Keratinocyte (primary cell): ENCODE measurements around the gene GNLY. TPM values are rescaled to one million over a fixed set of nuclear protein-coding genes. Genes with fewer than 3 reads are reported as not detected.
A peak's percentile ranks its signal among the peaks of the same experiment; 100 is the strongest.

Source experiments
- DNase-seq: peaks from one replicate; pipeline ENCODE4 v3.0.0-alpha.2; 2011; ENCODE audit warnings: low read depth, missing footprints, low spot score
- FAIRE-seq: peaks from 2 replicates; lab custom pipeline; 2011; peaks lifted over from hg19 to GRCh38; lab: Jason Lieb, UNC
- H2AFZ ChIP-seq: 2 replicates; pipeline ENCODE4 v1.6.0; 2012; ENCODE audit warnings: low read length, control low read depth, inconsistent platforms; ENCODE audit not compliant: control insufficient read depth
- H3K27ac ChIP-seq: 2 replicates; pipeline ENCODE4 v1.5.1; 2011; ENCODE audit warnings: low read length; ENCODE audit not compliant: control insufficient read depth, insufficient read depth
- H3K27me3 ChIP-seq: 3 replicates; pipeline ENCODE4 v1.6.0; 2011; ENCODE audit warnings: low read length; ENCODE audit not compliant: control insufficient read depth, insufficient read depth; ENCODE audit errors: extremely low read depth
- H3K36me3 ChIP-seq, 2 experiments: 2 replicates in 1 of 2; 3 replicates in 1 of 2; pipeline ENCODE4 v1.5.1; 2011; ENCODE audit warnings: low read length in 2 of 2, mild to moderate bottlenecking in 1 of 2; ENCODE audit not compliant: control insufficient read depth in 2 of 2, insufficient read depth in 2 of 2; ENCODE audit errors: extremely low read depth in 1 of 2
- H3K4me1 ChIP-seq: 3 replicates; pipeline ENCODE4 v1.5.1; 2011; ENCODE audit warnings: low read length; ENCODE audit not compliant: control insufficient read depth, insufficient read depth; ENCODE audit errors: extremely low read depth
- H3K4me2 ChIP-seq: 3 replicates; pipeline ENCODE4 v1.6.0; 2011; ENCODE audit warnings: low read depth, low read length; ENCODE audit not compliant: control insufficient read depth, insufficient read depth; ENCODE audit errors: extremely low read depth
- H3K4me3 ChIP-seq, 3 experiments: fragments of 200-600 bp in 1 of 3; sonication (generic) in 1 of 3; 2 replicates in 2 of 3; 3 replicates in 1 of 3; pipeline ENCODE4 v1.5.1; 2011 to 2016; ENCODE audit warnings: low read length in 3 of 3, mild to moderate bottlenecking in 3 of 3, control low read depth in 2 of 3, inconsistent platforms in 1 of 3, low read depth in 1 of 3, mixed read lengths in 1 of 3, mixed run types in 1 of 3, moderate library complexity in 1 of 3; ENCODE audit not compliant: control insufficient read depth in 2 of 3, insufficient read depth in 2 of 3; ENCODE audit errors: extremely low read depth in 1 of 3
- H3K79me2 ChIP-seq: 2 replicates; pipeline ENCODE4 v1.6.0; 2012; ENCODE audit warnings: low read length; ENCODE audit not compliant: control insufficient read depth, insufficient read depth
- H3K9ac ChIP-seq: 3 replicates; pipeline ENCODE4 v1.6.0; 2011; ENCODE audit warnings: low read length; ENCODE audit not compliant: control insufficient read depth, insufficient read depth; ENCODE audit errors: extremely low read depth
- H3K9me1 ChIP-seq: 3 replicates; pipeline ENCODE4 v1.6.0; 2011; ENCODE audit warnings: low read length; ENCODE audit not compliant: control insufficient read depth, insufficient read depth; ENCODE audit errors: extremely low read depth
- H3K9me3 ChIP-seq: 2 replicates; pipeline ENCODE4 v1.5.1; 2012; ENCODE audit warnings: low read depth, low read length; ENCODE audit not compliant: control insufficient read depth
- H4K20me1 ChIP-seq: 3 replicates; pipeline ENCODE4 v1.6.0; 2011; ENCODE audit warnings: low read length; ENCODE audit not compliant: control insufficient read depth, insufficient read depth; ENCODE audit errors: extremely low read depth
- EZH2 ChIP-seq: IDR thresholded peaks from one replicate; pipeline ENCODE4 v1.6.1; 2012; ENCODE audit warnings: inconsistent platforms, mild to moderate bottlenecking, low read length, moderate library complexity
- dilution Hi-C: fragments of 300-500 bp; cut with MboI; formaldehyde crosslinking; loops from one replicate; pipeline ENCODE4 v1.7.0; 2020; ENCODE audit warnings: low sequenced_read_pairs; ENCODE audit not compliant: extremely low pct_ligation_motif_present
- polyA plus RNA-seq, 5 experiments: library from polyadenylated mRNA; depleted of rRNA in 3 of 5; stranded (reverse) in 3 of 5; stranded (forward) in 1 of 5; unstranded in 1 of 5; fragments of >200 nt; gene quantifications; 1 replicate in 1 of 5; 2 replicates in 3 of 5; 3 replicates in 1 of 5; pipeline versions ENCODE4 v1.2.1 to v1.2.3, GENCODE V29; 2011 to 2012; ENCODE audit warnings: missing spikeins in 2 of 5, low read depth in 1 of 5, low replicate concordance in 1 of 5
- TF ChIP-seq, protein P1 (sequence below), 3 experiments: IDR thresholded peaks in 1 of 3; conservative IDR thresholded peaks in 1 of 3; optimal IDR thresholded peaks in 1 of 3; 2 replicates in 2 of 3; 3 replicates in 1 of 3; pipeline versions ENCODE3 to v1.5.1; 2011; ENCODE audit warnings: low read length in 3 of 3, mild to moderate bottlenecking in 3 of 3, moderate library complexity in 2 of 3, control low read depth in 1 of 3, inconsistent platforms in 1 of 3; ENCODE audit not compliant: insufficient read depth in 2 of 3; ENCODE audit errors: extremely low read depth in 1 of 3

Gene GNLY
- polyA plus RNA-seq, 1 donor (not counting 4 experiments of a cell fraction or from before 2014, with no cell fraction given), result not detected

DNA sequence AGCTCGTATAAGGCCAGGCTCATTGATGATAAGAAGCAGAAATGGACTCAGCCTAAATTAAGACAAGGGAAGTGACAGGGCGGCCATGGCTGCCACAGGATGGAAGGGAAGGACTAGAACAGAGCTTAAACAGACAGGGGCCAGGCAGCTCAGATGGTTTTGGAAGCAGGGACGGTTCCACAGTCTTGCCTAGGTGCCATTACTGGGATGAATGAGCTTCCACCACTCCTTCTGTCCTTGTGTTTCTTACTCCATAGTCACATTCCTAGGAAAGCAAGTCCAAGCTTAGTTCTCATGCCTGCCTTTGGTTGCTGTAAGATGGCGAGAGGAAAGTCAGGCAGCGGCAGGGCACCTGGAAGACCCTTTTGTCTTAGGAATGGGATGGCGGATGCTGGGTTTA, 11.9 kb downstream of the GNLY start:
- no peak overlapping the region for H3K9ac ChIP-seq
- peaks cover 13% of the 10 kb centered on the region for H3K27me3 ChIP-seq
- DNase-seq (no peak), FAIRE-seq (no peak)
- H3K79me2 ChIP-seq, result no peaks in the 10 kb centered on the region
- H3K27ac ChIP-seq, result no peak overlapping the region
- H3K4me1 ChIP-seq, result peaks cover 28% of the 10 kb centered on the region
- TF ChIP-seq, protein P1, sequence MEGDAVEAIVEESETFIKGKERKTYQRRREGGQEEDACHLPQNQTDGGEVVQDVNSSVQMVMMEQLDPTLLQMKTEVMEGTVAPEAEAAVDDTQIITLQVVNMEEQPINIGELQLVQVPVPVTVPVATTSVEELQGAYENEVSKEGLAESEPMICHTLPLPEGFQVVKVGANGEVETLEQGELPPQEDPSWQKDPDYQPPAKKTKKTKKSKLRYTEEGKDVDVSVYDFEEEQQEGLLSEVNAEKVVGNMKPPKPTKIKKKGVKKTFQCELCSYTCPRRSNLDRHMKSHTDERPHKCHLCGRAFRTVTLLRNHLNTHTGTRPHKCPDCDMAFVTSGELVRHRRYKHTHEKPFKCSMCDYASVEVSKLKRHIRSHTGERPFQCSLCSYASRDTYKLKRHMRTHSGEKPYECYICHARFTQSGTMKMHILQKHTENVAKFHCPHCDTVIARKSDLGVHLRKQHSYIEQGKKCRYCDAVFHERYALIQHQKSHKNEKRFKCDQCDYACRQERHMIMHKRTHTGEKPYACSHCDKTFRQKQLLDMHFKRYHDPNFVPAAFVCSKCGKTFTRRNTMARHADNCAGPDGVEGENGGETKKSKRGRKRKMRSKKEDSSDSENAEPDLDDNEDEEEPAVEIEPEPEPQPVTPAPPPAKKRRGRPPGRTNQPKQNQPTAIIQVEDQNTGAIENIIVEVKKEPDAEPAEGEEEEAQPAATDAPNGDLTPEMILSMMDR (optimal IDR thresholded peaks at IDR 0.05 in 1 of 3, IDR thresholded peaks at IDR 0.05 in 1 of 3, conservative IDR thresholded peaks at IDR 0.05 in 1 of 3; ENCODE audit: extremely low read depth in 1 of 3, insufficient read depth in 2 of 3, low read length in 3 of 3), result no peak
- no peak for TF ChIP-seq EZH2
- H2AFZ ChIP-seq, result no peak overlapping the region
- H3K36me3 ChIP-seq, result no peaks in the 10 kb centered on the region
- peak overlapping the region; percentile 57 for H3K4me2 ChIP-seq
- no peak overlapping the region for H3K4me3 ChIP-seq
- dilution Hi-C loops, result loop anchor here (25.0 kb wide), 1 partner anchor 106 kb away; no protein-coding TSS in a partner anchor
- no peaks in the 10 kb centered on the region for H3K9me1 ChIP-seq
- no peaks in the 10 kb centered on the region for H4K20me1 ChIP-seq
- no peaks in the 10 kb centered on the region for H3K9me3 ChIP-seq

DNA sequence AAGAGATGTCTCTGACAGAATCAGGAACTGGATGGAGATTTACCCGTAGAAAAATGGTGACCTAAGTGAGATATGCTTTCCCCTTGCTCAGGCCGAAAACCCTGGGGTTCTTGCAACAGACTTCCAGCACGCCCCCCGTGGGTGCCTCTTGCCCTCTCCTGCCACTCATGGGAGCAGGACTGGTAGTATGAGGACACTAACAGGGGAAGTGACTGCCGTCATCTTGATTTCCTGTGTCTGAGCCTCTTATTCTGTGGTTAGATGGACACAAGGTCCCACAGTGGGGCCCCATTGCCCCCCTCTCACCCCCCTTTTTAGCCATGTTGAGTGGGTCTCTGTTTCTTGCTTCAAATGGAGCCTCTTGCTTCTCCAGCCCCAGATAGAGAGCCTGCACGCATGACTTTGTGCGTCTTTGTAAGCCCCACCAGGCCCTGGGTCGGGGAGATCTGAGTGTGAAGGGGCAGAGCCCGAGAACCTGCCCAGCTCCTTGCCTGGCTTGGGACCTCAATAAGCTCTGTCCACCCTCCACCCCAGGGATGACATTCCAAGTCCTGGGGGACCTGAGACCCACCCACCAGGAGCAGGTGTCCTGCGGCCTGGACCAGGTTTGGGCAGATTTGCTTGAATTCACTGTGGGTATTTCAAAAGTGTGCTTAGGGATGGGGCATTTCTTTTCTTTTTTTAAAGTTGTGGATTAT, 12.6 kb downstream of the GNLY start:
- TF ChIP-seq, protein P1 (optimal IDR thresholded peaks at IDR 0.05 in 1 of 3, IDR thresholded peaks at IDR 0.05 in 1 of 3, conservative IDR thresholded peaks at IDR 0.05 in 1 of 3; ENCODE audit: extremely low read depth in 1 of 3, insufficient read depth in 2 of 3, low read length in 3 of 3), result no peak
- TF ChIP-seq EZH2, result no peak
- Histone ChIP-seq H3K4me2 (no peak overlapping the region), H3K79me2 (no peaks in the 10 kb centered on the region), H2AFZ (no peak overlapping the region), H3K27me3 (peaks cover 19% of the 10 kb centered on the region), H3K4me1 (peaks cover 24% of the 10 kb centered on the region), H3K4me3 (no peak overlapping the region), H3K36me3 (no peaks in the 10 kb centered on the region), H3K9me1 (no peaks in the 10 kb centered on the region), H3K9ac (no peak overlapping the region), H4K20me1 (no peaks in the 10 kb centered on the region), H3K9me3 (no peaks in the 10 kb centered on the region), H3K27ac (no peak overlapping the region)
- dilution Hi-C loops, result loop anchor here (25.0 kb wide), 1 partner anchor 106 kb away; no protein-coding TSS in a partner anchor
- DNase-seq, result no peak
- no peak for FAIRE-seq
